HG02610 (cell line): ENCODE data around the gene ABHD17B.
"Not testable (repeated sequence)": the region's sequence is repeated elsewhere in the genome, so short reads cannot be mapped to it uniquely, and the experiment has no call there.

Source experiments
- ATAC-seq: cut with Tn5 transposase; IDR thresholded peaks from one replicate; pipeline ENCODE4 v1.9.1; 2021; ENCODE audit warnings: mild to moderate bottlenecking, moderate library complexity; ENCODE audit not compliant: unreplicated experiment

Gene ABHD17B

GRCh38 chr9:71911061-71911907 lies at the start of gene ABHD17B, which contains the start of gene C9orf85:
Gene ABHD17B, minus strand, starts transcription at chr9:71911193. Its CDS starts 36,113 bp downstream, at chr9:71875080.
Gene C9orf85, plus strand, starts transcription at chr9:71911639. Its CDS starts 96 bp downstream, at chr9:71911735.
- peak; percentile 95 for ATAC-seq

DNA sequence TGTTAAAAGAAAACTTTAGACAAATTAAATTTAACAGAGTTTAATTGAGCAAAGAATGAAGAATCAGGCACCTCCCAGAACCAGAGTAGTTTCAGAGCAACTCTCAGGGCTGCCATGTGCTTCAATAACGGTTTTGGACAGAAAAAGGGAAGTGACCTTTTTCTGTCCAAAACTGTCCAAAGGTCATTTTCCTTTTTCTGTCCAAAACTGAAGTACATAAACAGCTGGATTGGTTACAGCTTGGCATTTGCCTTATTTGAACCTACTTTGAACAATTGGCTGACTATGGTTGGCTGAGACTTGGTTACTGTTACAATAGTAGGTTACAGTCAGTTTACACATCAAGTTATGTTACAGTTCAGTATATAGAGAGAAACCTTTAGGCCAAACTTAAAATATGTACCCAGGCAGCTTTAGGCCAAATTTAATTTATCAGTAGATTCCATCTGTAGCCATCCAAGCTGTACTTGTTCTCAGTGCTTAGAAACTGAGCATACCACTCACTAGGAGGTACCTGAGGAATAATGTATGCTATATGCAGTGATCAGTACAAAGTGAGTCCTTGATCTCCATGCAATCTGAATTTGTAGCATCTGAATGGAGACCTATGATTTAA lies 44.4 kb upstream of the ABHD17B start:
- ATAC-seq = no peak

- ATAC-seq = not testable (repeated sequence)
Observed at GRCh38 chr9:71954652-71955051, 43.7 kb upstream of the ABHD17B start.

DNA sequence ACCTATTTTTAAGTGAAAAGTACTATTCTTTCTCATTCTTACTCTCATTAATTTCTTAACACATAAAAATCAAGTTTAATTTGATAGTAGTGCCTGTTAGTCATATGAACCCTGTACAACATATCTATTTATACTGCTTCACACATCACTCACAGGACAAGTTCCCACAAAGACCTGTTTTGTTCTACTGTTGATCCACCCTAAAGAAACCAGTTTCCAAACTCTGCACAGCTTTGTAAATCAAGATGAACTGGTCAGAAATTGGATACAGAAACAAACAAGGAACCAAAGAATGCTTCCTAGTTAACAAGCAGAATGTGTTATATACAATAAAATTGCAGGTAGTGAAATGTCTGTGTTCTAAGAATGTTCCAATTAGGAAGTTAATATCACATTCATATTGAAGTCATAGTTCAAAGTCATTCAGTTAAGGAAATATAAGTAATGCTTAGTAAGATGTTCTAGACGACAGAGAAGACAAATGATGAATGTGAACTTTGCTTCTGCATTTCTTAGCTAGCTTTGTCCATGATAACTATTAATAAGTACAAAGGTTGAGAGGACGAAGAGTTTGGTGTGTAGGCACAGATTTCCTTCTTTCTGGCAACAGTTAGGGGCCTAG lies 33.9 kb upstream of the ABHD17B start:
- no peak for ATAC-seq

- ATAC-seq = no peak
Observed at GRCh38 chr9:71941998-71942567, 31.1 kb upstream of the ABHD17B start.

DNA sequence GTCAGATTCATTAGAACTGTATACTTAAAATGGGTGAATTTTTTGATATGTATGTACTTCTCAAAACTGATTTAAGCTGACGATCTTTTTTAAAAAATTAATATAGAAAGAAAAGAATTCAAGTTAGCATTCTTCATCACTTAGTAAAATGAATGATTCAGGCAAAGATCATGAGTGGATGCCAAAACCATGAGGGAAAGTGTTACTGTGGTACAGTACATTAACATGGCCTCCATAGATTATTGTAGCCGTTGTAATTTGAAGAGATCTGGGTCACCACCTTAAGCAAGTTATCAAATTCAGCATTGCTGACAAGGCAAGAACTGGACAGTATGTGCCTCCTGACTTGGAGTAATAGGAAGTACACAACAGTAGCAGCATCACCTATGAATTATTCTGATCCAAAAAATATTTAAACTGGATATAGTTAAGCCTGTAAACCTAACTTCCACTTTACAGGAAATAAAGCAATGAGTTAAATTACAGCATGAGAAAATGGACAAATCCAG lies 30.1 kb upstream of the ABHD17B start:
- no peak for ATAC-seq

DNA sequence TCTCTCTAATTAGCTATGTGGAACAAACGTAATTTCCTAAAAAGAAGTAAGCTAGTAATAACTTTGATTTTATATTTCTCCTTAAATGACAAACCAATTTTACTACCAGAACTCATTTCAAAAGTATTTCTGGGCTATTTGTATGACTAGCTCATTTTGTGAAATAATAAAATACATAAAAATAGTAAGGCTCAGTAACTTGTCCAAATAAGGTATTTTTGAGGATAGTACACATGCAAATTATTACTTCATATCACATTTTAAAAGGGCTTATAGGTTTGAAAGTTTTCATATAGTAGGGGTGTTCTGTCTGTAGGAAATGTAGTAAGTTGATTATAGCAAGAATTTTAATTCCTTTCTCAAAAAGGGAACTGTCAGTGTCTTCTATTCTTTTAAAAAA lies 26.9 kb upstream of the ABHD17B start:
- ATAC-seq = no peak

DNA sequence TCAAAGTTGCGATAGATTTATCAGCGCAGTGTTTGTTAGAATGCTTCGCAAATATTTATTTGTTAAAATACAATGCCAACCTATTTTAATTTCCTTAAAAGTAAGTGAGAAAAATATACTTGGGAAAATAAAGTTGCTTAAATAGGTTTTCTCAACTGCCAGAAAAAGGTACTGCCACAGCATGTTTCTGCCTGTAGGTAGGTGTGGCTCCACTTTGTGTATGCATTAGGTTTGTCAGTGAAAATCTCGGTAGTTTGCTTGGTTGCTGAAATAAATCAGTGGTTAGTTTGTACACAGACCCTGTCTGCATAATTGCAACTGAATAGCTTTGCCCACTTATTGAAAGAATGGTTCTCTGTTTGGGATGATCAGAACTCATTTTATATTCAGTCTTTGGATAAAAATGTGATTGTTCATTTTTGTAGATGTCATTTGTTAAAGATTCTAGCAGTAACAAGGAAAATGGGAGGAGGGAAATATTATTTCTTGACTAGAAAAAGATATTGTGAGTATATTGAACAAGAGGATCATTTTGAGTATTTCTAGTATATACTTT lies 26.2 kb upstream of the ABHD17B start:
- no peak for ATAC-seq

- no peak for ATAC-seq
Observed at GRCh38 chr9:71936066-71936465, 25.1 kb upstream of the ABHD17B start.

DNA sequence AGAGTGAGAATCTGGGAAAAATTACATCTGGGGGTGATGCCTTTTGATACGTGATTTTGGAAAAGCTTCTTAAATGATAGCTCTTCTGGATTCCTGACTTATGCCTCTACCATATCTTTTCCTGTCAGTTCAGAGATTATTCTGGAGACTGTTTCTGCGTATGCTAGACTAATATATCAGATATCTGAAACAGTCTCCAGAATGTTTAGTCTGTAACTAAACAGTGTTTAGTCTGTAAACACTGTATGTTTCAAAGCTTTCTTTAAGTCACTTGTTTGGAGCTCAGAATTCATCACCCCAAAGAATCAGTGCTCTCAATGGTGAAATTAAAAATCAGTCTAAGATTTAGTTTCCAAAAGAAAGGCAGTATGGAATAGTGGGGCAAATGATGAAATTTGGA lies 20.2 kb upstream of the ABHD17B start:
- no peak for ATAC-seq

GRCh38 chr9:71929791-71930440 lies 18.9 kb upstream of the ABHD17B start:
- no peak for ATAC-seq

GRCh38 chr9:71929223-71929622 lies 18.2 kb upstream of the ABHD17B start:
- no peak for ATAC-seq

GRCh38 chr9:71928806-71929205 lies 17.8 kb upstream of the ABHD17B start:
- no peak for ATAC-seq

GRCh38 chr9:71928376-71928775 lies 17.4 kb upstream of the ABHD17B start:
- ATAC-seq = no peak

- no peak for ATAC-seq
Observed at GRCh38 chr9:71925834-71926233, 14.8 kb upstream of the ABHD17B start.

DNA sequence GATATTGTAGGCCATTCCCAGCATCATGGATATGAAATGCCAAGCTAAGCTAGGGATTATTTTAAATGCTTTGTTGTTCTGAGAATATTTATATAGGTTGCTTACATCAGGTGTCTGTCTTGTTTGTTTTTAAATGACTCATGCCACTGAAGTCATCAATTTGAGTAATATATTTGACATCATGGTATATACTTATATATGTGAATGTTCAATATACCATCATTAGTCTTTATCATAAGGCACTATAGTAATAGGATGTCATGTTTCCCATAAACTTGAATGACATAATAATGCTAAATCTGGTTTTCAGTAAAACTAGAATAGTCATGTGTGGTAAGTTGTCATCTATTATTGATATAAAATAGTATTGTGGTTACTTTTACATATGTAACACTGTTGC lies 13.6 kb upstream of the ABHD17B start:
- ATAC-seq = no peak

- no peak for ATAC-seq
Observed at GRCh38 chr9:71921190-71921814, 10.3 kb upstream of the ABHD17B start.

- ATAC-seq = no peak
Observed at GRCh38 chr9:71920456-71921189, 9.6 kb upstream of the ABHD17B start.

GRCh38 chr9:71918419-71918818 lies 7.4 kb upstream of the ABHD17B start:
- no peak for ATAC-seq
